GM23338 (cell line): ENCODE data around the gene ARL13B. TPM values are rescaled to one million over a fixed set of nuclear protein-coding genes. Genes with fewer than 3 reads are reported as not detected.
"Not testable (repeated sequence)": the region's sequence is repeated elsewhere in the genome, so short reads cannot be mapped to it uniquely, and the experiment has no call there.

Experiments used
- ATAC-seq: fragments of 200-7000 bp; cut with Tn5 transposase; 3 replicates; pipeline ENCODE4 v1.9.1; 2020
- DNase-seq: peaks from one replicate; pipeline ENCODE4 v3.0.0-alpha.2; 2015; ENCODE audit warnings: low spot score
- H2AFZ ChIP-seq: fragments of 200-600 bp; sonication (generic); 2 replicates; pipeline ENCODE4 v1.8.0; 2016; ENCODE audit warnings: antibody characterized with exemption, mild to moderate bottlenecking, moderate library complexity
- H3F3A ChIP-seq: fragments of 200-600 bp; sonication (generic); replicated peaks from 2 replicates; pipeline ENCODE4 v1.8.0; 2017; ENCODE audit warnings: antibody characterized with exemption, mixed run types, low read depth
- H3K27ac ChIP-seq: fragments of 200-600 bp; sonication (generic); 2 replicates; pipeline ENCODE4 v1.6.1; 2016; ENCODE audit warnings: low read depth
- H3K27me3 ChIP-seq: fragments of 200-600 bp; sonication (generic); 2 replicates; pipeline ENCODE4 v1.8.0; 2016; ENCODE audit warnings: mild to moderate bottlenecking, mixed run types, moderate library complexity; ENCODE audit not compliant: insufficient read depth
- H3K36me3 ChIP-seq: fragments of 200-600 bp; sonication (generic); 2 replicates; pipeline ENCODE4 v1.8.0; 2016; ENCODE audit warnings: mild to moderate bottlenecking; ENCODE audit not compliant: insufficient read depth
- H3K4me1 ChIP-seq: fragments of 200-600 bp; sonication (generic); 2 replicates; pipeline ENCODE4 v1.8.0; 2016; ENCODE audit warnings: mild to moderate bottlenecking, moderate library complexity; ENCODE audit not compliant: insufficient read depth
- H3K4me2 ChIP-seq: fragments of 200-600 bp; sonication (generic); 2 replicates; pipeline ENCODE4 v1.7.1; 2017; ENCODE audit warnings: mixed run types
- H3K4me3 ChIP-seq: fragments of 200-600 bp; sonication (generic); 2 replicates; pipeline ENCODE4 v1.6.1; 2016; ENCODE audit warnings: mixed run types
- H3K79me2 ChIP-seq: fragments of 200-600 bp; sonication (generic); replicated peaks from 2 replicates; pipeline ENCODE4 v1.8.0; 2017; ENCODE audit warnings: mild to moderate bottlenecking; ENCODE audit not compliant: insufficient read depth
- H3K9me2 ChIP-seq: fragments of 200-600 bp; sonication (generic); 2 replicates; pipeline ENCODE4 v1.8.0; 2017; ENCODE audit not compliant: insufficient read depth
- H4K20me1 ChIP-seq: fragments of 200-600 bp; sonication (generic); replicated peaks from 2 replicates; pipeline ENCODE4 v1.8.0; 2017; ENCODE audit warnings: mild to moderate bottlenecking; ENCODE audit not compliant: insufficient read depth
- H3K27ac Mint-ChIP-seq: 2 replicates; pipeline ENCODE4 v1.8.0; 2020; ENCODE audit warnings: inconsistent platforms, mild to moderate bottlenecking, moderate library complexity, mixed read lengths
- H3K27me3 Mint-ChIP-seq: 3 replicates; pipeline ENCODE4 v1.8.0; 2022; ENCODE audit warnings: low read depth, mild to moderate bottlenecking, moderate library complexity, mixed read lengths, inconsistent platforms; ENCODE audit not compliant: insufficient read depth, poor library complexity
- H3K36me3 Mint-ChIP-seq: 3 replicates; pipeline ENCODE4 v1.8.0; 2021; ENCODE audit warnings: low read depth, mild to moderate bottlenecking, inconsistent platforms, moderate library complexity, mixed read lengths
- H3K4me1 Mint-ChIP-seq: 3 replicates; pipeline ENCODE4 v1.8.0; 2020; ENCODE audit warnings: mild to moderate bottlenecking, inconsistent platforms, mixed read lengths
- H3K4me3 Mint-ChIP-seq: 3 replicates; pipeline ENCODE4 v1.8.0; 2021; ENCODE audit warnings: moderate library complexity, mild to moderate bottlenecking, inconsistent platforms, mixed read lengths
- H3K9me3 Mint-ChIP-seq: 3 replicates; pipeline ENCODE4 v1.8.0; 2020; ENCODE audit warnings: moderate library complexity, mild to moderate bottlenecking, inconsistent platforms, mixed read lengths
- EZH2 ChIP-seq: fragments of 200-600 bp; sonication (generic); IDR thresholded peaks from one replicate; pipeline ENCODE4 v1.8.0; 2017; ENCODE audit warnings: antibody characterized with exemption, mild to moderate bottlenecking, low read depth; ENCODE audit not compliant: unreplicated experiment
- polyA plus RNA-seq: library from polyadenylated mRNA; unstranded; fragments of >200 nt; fragmentation: Nextera tagmentation; extraction: Ambion mirVana; gene quantifications from 2 replicates; pipeline ENCODE4 v1.2.1, GENCODE V29; 2016
- total RNA-seq: library from RNA; depleted of rRNA; stranded (reverse); fragments of >200 nt; shearing (Covaris generic); gene quantifications from 2 replicates; pipeline ENCODE4 v1.2.3, GENCODE V29; 2014
- TF ChIP-seq, protein P1 (sequence below): fragments of 250-450 bp; sonication (Bioruptor Pico); IDR thresholded peaks from 2 replicates; pipeline ENCODE4 v1.5.0; 2020; ENCODE audit warnings: mild to moderate bottlenecking, moderate library complexity

The ARL13B gene
- total and polyA plus RNA-seq, 2 experiments from 2014 or later: 7.9 to 17.1 TPM

DNA sequence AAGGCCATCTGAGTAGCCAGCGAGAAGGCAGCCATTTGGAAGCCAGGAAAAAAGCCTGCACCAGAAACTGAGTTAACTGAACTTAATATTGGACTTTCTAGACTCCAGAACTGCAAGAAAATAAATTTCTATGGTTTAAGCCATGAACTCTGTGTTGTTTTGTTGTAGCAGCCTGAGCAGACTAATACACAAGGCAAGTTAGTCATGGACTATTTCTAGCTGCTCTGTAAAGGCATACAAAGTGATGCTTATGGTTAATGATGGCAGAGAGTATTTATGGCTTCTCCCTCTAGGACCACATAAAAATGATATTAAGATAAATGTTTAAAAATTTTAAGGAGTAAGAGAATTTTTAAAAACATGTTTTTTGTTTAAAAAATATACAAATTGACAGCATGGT, 43.4 kb upstream of the ARL13B start (continued):
- TF ChIP-seq, protein P1, sequence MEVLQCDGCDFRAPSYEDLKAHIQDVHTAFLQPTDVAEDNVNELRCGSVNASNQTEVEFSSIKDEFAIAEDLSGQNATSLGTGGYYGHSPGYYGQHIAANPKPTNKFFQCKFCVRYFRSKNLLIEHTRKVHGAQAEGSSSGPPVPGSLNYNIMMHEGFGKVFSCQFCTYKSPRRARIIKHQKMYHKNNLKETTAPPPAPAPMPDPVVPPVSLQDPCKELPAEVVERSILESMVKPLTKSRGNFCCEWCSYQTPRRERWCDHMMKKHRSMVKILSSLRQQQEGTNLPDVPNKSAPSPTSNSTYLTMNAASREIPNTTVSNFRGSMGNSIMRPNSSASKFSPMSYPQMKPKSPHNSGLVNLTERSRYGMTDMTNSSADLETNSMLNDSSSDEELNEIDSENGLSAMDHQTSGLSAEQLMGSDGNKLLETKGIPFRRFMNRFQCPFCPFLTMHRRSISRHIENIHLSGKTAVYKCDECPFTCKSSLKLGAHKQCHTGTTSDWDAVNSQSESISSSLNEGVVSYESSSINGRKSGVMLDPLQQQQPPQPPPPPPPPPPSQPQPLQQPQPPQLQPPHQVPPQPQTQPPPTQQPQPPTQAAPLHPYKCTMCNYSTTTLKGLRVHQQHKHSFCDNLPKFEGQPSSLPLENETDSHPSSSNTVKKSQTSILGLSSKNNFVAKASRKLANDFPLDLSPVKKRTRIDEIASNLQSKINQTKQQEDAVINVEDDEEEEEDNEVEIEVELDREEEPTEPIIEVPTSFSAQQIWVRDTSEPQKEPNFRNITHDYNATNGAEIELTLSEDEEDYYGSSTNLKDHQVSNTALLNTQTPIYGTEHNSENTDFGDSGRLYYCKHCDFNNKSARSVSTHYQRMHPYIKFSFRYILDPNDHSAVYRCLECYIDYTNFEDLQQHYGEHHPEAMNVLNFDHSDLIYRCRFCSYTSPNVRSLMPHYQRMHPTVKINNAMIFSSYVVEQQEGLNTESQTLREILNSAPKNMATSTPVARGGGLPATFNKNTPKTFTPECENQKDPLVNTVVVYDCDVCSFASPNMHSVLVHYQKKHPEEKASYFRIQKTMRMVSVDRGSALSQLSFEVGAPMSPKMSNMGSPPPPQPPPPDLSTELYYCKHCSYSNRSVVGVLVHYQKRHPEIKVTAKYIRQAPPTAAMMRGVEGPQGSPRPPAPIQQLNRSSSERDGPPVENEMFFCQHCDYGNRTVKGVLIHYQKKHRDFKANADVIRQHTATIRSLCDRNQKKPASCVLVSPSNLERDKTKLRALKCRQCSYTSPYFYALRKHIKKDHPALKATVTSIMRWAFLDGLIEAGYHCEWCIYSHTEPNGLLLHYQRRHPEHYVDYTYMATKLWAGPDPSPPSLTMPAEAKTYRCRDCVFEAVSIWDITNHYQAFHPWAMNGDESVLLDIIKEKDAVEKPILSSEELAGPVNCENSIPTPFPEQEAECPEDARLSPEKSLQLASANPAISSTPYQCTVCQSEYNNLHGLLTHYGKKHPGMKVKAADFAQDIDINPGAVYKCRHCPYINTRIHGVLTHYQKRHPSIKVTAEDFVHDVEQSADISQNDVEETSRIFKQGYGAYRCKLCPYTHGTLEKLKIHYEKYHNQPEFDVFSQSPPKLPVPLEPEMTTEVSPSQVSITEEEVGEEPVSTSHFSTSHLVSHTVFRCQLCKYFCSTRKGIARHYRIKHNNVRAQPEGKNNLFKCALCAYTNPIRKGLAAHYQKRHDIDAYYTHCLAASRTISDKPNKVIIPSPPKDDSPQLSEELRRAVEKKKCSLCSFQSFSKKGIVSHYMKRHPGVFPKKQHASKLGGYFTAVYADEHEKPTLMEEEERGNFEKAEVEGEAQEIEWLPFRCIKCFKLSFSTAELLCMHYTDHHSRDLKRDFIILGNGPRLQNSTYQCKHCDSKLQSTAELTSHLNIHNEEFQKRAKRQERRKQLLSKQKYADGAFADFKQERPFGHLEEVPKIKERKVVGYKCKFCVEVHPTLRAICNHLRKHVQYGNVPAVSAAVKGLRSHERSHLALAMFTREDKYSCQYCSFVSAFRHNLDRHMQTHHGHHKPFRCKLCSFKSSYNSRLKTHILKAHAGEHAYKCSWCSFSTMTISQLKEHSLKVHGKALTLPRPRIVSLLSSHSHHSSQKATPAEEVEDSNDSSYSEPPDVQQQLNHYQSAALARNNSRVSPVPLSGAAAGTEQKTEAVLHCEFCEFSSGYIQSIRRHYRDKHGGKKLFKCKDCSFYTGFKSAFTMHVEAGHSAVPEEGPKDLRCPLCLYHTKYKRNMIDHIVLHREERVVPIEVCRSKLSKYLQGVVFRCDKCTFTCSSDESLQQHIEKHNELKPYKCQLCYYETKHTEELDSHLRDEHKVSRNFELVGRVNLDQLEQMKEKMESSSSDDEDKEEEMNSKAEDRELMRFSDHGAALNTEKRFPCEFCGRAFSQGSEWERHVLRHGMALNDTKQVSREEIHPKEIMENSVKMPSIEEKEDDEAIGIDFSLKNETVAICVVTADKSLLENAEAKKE (CRISPR knock-in tag): no peak
- no peak for TF ChIP-seq EZH2

DNA sequence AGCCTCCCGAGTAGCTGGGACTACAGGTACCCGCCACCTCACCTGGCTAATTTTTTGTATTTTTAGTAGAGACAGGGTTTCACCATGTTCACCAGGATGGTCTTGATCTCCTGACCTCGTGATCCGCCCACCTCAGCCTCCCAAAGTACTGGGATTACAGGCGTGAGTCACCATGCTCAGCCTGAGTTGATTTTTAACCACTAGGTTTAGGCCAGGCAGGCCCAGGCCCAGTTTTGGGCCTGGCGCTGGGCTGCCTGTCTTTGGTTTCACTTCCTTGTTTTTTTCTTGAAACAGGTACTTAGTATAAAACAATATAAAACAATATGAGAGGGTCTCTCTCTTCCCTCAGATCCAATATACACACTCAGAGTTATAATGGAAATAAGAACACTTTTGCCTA, 42.5 kb upstream of the ARL13B start:
- Mint-ChIP-seq H3K36me3 (peaks cover 22% of the 10 kb centered on the region; the same call in 2 of the 3 replicates), H3K9me3 (peaks cover 35% of the 10 kb centered on the region)
- not testable (repeated sequence) for H3K4me1 Mint-ChIP-seq, ATAC-seq, H2AFZ ChIP-seq, H3K4me1 ChIP-seq, H3K4me3 Mint-ChIP-seq, H3K9me2 ChIP-seq, H3K27me3 Mint-ChIP-seq, H3K79me2 ChIP-seq, H3K36me3 ChIP-seq, H3K4me3 ChIP-seq, H3K27me3 ChIP-seq, DNase-seq, H3F3A ChIP-seq, H4K20me1 ChIP-seq, H3K27ac ChIP-seq, H3K4me2 ChIP-seq, H3K27ac Mint-ChIP-seq

DNA sequence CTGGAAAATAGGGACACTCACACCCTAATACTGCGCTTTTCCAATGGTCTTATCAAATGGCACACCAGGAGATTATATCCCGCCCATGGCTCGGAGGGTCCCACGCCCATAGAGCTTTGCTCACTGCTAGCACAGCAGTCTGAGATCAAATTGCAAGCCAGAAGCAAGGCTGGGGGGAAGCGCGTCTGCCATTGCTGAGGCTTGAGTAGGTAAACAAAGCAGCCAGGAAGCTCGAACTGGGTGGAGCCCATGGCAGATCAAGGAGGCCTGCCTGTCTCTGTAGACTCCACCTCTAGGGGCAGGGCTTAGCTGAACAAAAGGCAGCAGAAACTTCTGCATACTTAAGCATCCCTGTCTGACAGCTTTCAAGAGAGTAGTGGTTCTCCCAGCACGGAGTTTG, 30.0 kb upstream of the ARL13B start:
- H3K4me3 ChIP-seq, H3K27me3 ChIP-seq, H3K4me3 Mint-ChIP-seq, H4K20me1 ChIP-seq, H3K36me3 ChIP-seq, DNase-seq, H3K27me3 Mint-ChIP-seq, H3K27ac ChIP-seq, H3K4me1 Mint-ChIP-seq, H3K4me2 ChIP-seq, H3K9me2 ChIP-seq, H3F3A ChIP-seq, H3K4me1 ChIP-seq, H3K27ac Mint-ChIP-seq, H2AFZ ChIP-seq, H3K79me2 ChIP-seq, ATAC-seq: not testable (repeated sequence)
- peaks cover 27% of the 10 kb centered on the region for H3K36me3 Mint-ChIP-seq
- H3K9me3 Mint-ChIP-seq: peaks cover 64% of the 10 kb centered on the region; the same call in 2 of the 3 replicates
